Fibroblast of mammary gland (primary cell): Measurements from ENCODE around the gene CEACAM4.

Source experiments
- DNase-seq: peaks from one replicate; pipeline ENCODE4 v3.0.0-alpha.2; 2010; ENCODE audit warnings: low read depth
- H3K4me3 ChIP-seq: 2 replicates; pipeline ENCODE4 v1.5.1; 2011; ENCODE audit warnings: low read depth, mild to moderate bottlenecking, low read length, moderate library complexity; ENCODE audit not compliant: control insufficient read depth
- CTCF ChIP-seq: conservative IDR thresholded peaks from 2 replicates; pipeline ENCODE4 v1.5.1; 2011; ENCODE audit warnings: low read depth, low read length, inconsistent platforms; ENCODE audit not compliant: control insufficient read depth, insufficient read depth

CEACAM4 gene

GRCh38 chr19:41569481-41570150, 57.3 kb downstream of the CEACAM4 start:
- DNase-seq = no peak
- no peak for TF ChIP-seq CTCF

More at GRCh38 chr19:41569481-41570150, 57.3 kb downstream of the CEACAM4 start:
- no peak overlapping the region for H3K4me3 ChIP-seq
